ENCODE results near the gene FAM221B. TPM values are rescaled to one million over a fixed set of nuclear protein-coding genes. Genes with fewer than 3 reads are reported as not detected.

FAM221B gene
- total RNA-seq, 6 experiments from 2014 or later, result not detected

- no peaks in the 10 kb centered on the region for H3K36me3 ChIP-seq
- intact Hi-C loops (cut with DNase I), result no loop called here
- no peak overlapping the region for H3K27ac ChIP-seq
- H3K27me3 ChIP-seq, result no peaks in the 10 kb centered on the region
- ATAC-seq (no peak), DNase-seq (no peak)
- no peak for TF ChIP-seq CTCF (IDR thresholded peaks at IDR 0.05)
- TF ChIP-seq POLR2A (IDR thresholded peaks at IDR 0.05), result no peak
- H3K4me1 ChIP-seq, result peaks cover 0 to 20% (median 12%) of the 10 kb centered on the region in 4 donors
- 92% methylated on average over 1 of the region's 1 CpG for WGBS (ENCODE audit: insufficient coverage, low coverage, low lambda C conversion rate, missing lambda C conversion rate)
- no peak overlapping the region for H3K4me3 ChIP-seq
- no peaks in the 10 kb centered on the region for H3K9me3 ChIP-seq
These were observed 58.8 kb downstream of the FAM221B start for GRCh38 chr9:35769763-35770162.

GRCh38 chr9:35767458-35767857, 61.1 kb downstream of the FAM221B start:
- ATAC-seq (no peak), DNase-seq (no peak)
- intact Hi-C loops (cut with DNase I), result no loop called here
- WGBS (ENCODE audit: insufficient coverage, low coverage, low lambda C conversion rate, missing lambda C conversion rate), result 88% methylated on average over 1 of the region's 1 CpG
- no peak overlapping the region for H3K4me3 ChIP-seq
- no peaks in the 10 kb centered on the region for H3K36me3 ChIP-seq
- H3K9me3 ChIP-seq, result no peaks in the 10 kb centered on the region
- H3K4me1 ChIP-seq, result peaks cover 0 to 18% (median 11%) of the 10 kb centered on the region in 4 donors
- no peak for TF ChIP-seq CTCF (IDR thresholded peaks at IDR 0.05)
- TF ChIP-seq POLR2A (IDR thresholded peaks at IDR 0.05), result no peak
- H3K27me3 ChIP-seq, result no peaks in the 10 kb centered on the region
- no peak overlapping the region for H3K27ac ChIP-seq

GRCh38 chr9:35766997-35767396, 61.5 kb downstream of the FAM221B start:
- H3K27me3 ChIP-seq, result no peaks in the 10 kb centered on the region
- ATAC-seq, result no peak
- intact Hi-C loops (cut with DNase I), result no loop called here
- TF ChIP-seq CTCF (IDR thresholded peaks at IDR 0.05) (no peak), POLR2A (IDR thresholded peaks at IDR 0.05) (no peak)
- no peak overlapping the region for H3K27ac ChIP-seq
- no peak for DNase-seq
- H3K4me1 ChIP-seq, result peaks cover 0 to 17% (median 9%) of the 10 kb centered on the region in 4 donors
- H3K36me3 ChIP-seq, result no peaks in the 10 kb centered on the region
- H3K9me3 ChIP-seq, result no peaks in the 10 kb centered on the region
- no peak overlapping the region for H3K4me3 ChIP-seq
- WGBS (ENCODE audit: insufficient coverage, low coverage, low lambda C conversion rate, missing lambda C conversion rate), result 100% methylated on average over 2 of the region's 2 CpGs

Small RNA genes lying within 50 kb of the gene (small RNA-seq; reads per million reads assigned to genes)
- 1.5 to 2.1 reads per million in 2 experiments for gene HINT2

Other genes starting within 250 kb of the FAM221B start
- gene TESK1, start 223.5 kb downstream of the FAM221B start, total RNA-seq, result 10 to 100 TPM; 10.7 to 17.2 (median 13.4) TPM
- 1 to 10 TPM in 4 of 6 experiments, under 1 TPM in 2; 0.60 to 6.9 (median 2.3) TPM for gene CD72, start 210.3 kb downstream of the FAM221B start, total RNA-seq
- gene SIT1, start 177.8 kb downstream of the FAM221B start, total RNA-seq, result under 1 TPM in 5 of 6 experiments, not detected in 1; 0.18 to 0.58 (median 0.37) TPM
- gene RMRP, start 170.7 kb downstream of the FAM221B start, total RNA-seq, result over 10,000 TPM in 2 of 6 experiments, 1,000 to 10,000 TPM in 4; 1,534 to 17,791 (median 6,650) TPM
- 10 to 100 TPM; 10.0 to 24.2 (median 15.3) TPM for gene CCDC107, start 170.4 kb downstream of the FAM221B start, total RNA-seq
- 1 to 10 TPM in 1 of 6 experiments, under 1 TPM in 5; 0.11 to 3.6 (median 0.43) TPM for gene ARHGEF39, start 163.5 kb downstream of the FAM221B start, total RNA-seq
- gene CA9, start 154.8 kb downstream of the FAM221B start, total RNA-seq, result 1 to 10 TPM in 1 of 6 experiments, under 1 TPM in 4, not detected in 1; 0.64 to 1.6 (median 0.93) TPM
- gene TPM2, start 138.8 kb downstream of the FAM221B start, total RNA-seq, result 10 to 100 TPM in 4 of 6 experiments, 1 to 10 TPM in 2; 4.7 to 23.3 (median 12.4) TPM
- 100 to 1,000 TPM; 103 to 168 (median 128) TPM for gene TLN1, start 96.5 kb downstream of the FAM221B start, total RNA-seq
- 10 to 100 TPM; 12.1 to 35.2 (median 17.8) TPM for gene CREB3, start 96.1 kb downstream of the FAM221B start, total RNA-seq
- gene GBA2, start 79.5 kb downstream of the FAM221B start, total RNA-seq, result 10 to 100 TPM; 29.5 to 53.7 (median 35.2) TPM
- 10 to 100 TPM in 5 of 6 experiments, 1 to 10 TPM in 1; 9.5 to 13.0 (median 11.4) TPM for gene RGP1, start 79.4 kb downstream of the FAM221B start, total RNA-seq
- gene MSMP, start 74.5 kb downstream of the FAM221B start, total RNA-seq, result not detected
- 10 to 100 TPM in 5 of 6 experiments, 1 to 10 TPM in 1; 2.8 to 34.5 (median 13.1) TPM for gene NPR2, start 37.1 kb downstream of the FAM221B start, total RNA-seq
- gene SPAG8, start 16.5 kb downstream of the FAM221B start, total RNA-seq, result 1 to 10 TPM in 1 of 6 experiments, under 1 TPM in 2, not detected in 3; 0.42 to 1.3 (median 0.80) TPM
- gene HINT2, start 13.7 kb downstream of the FAM221B start, total RNA-seq, result 10 to 100 TPM; 46.0 to 86.3 (median 67.1) TPM
- gene TMEM8B, start 496 bp upstream of the FAM221B start, total RNA-seq, result 1 to 10 TPM; 1.7 to 4.7 (median 3.5) TPM
- gene OR13J1, start 41.7 kb upstream of the FAM221B start, total RNA-seq, result not detected
- 1 to 10 TPM in 3 of 6 experiments, under 1 TPM in 3; 0.40 to 1.4 (median 0.98) TPM for gene HRCT1, start 77.5 kb upstream of the FAM221B start, total RNA-seq
- gene SPAAR, start 80.8 kb upstream of the FAM221B start, total RNA-seq, result 1 to 10 TPM in 1 of 6 experiments, under 1 TPM in 5; 0.37 to 1.4 (median 0.84) TPM
- not detected for gene OR2S2, start 129.4 kb upstream of the FAM221B start, total RNA-seq
- gene RECK, start 208.2 kb upstream of the FAM221B start, total RNA-seq, result 1 to 10 TPM; 2.0 to 6.2 (median 2.6) TPM